ENCODE results near the gene NAXE.
"Not testable (repeated sequence)": the region's sequence is repeated elsewhere in the genome, so short reads cannot be mapped to it uniquely, and the experiment has no call there.

- not testable (repeated sequence) for TF ChIP-seq POLR2A (IDR thresholded peaks at IDR 0.05; ENCODE audit: low read depth, low read length); TAF1 (IDR thresholded peaks at IDR 0.05; ENCODE audit: low read depth, low read length); POLR2AphosphoS5 (IDR thresholded peaks at IDR 0.05; ENCODE audit: low read depth, low read length); SPI1 (IDR thresholded peaks at IDR 0.05; ENCODE audit: low read depth, low read length); PAX5 (IDR thresholded peaks at IDR 0.05; ENCODE audit: insufficient read depth, low read length, severe bottlenecking)
Observed at GRCh38 chr1:156607344-156607743, 15.8 kb downstream of the NAXE start.

Data from GM12891 (cell line).